H1 (cell line): Measurements from ENCODE around the gene CTNND2.

ENCODE experiments used
- CHD7 ChIP-seq: fragments of 300-600 bp; sonication (generic); IDR thresholded peaks from 2 replicates; pipeline ENCODE4 v1.7.1; 2012; ENCODE audit warnings: low read length, moderate library complexity, mild to moderate bottlenecking, inconsistent platforms; ENCODE audit not compliant: insufficient replicate concordance
- CTCF ChIP-seq, 3 experiments: IDR thresholded peaks; 1 replicate in 2 of 3; 2 replicates in 1 of 3; pipeline versions ENCODE4 v1.5.1 to v1.6.1; 2011; ENCODE audit warnings: low read length in 3 of 3, mild to moderate bottlenecking in 3 of 3, inconsistent platforms in 2 of 3, low read depth in 1 of 3, moderate library complexity in 1 of 3; ENCODE audit not compliant: insufficient read depth in 1 of 3; ENCODE audit errors: control extremely low read depth in 1 of 3
- EP300 ChIP-seq, 2 experiments: IDR thresholded peaks; 1 replicate in 1 of 2; 2 replicates in 1 of 2; pipeline ENCODE4 v1.6.1; 2011 to 2012; ENCODE audit warnings: low read depth in 2 of 2, low read length in 2 of 2, mild to moderate bottlenecking in 2 of 2, borderline replicate concordance in 1 of 2, inconsistent platforms in 1 of 2, moderate library complexity in 1 of 2
- EZH2 ChIP-seq: fragments of 200-600 bp; sonication (generic); IDR thresholded peaks from 2 replicates; pipeline ENCODE4 v1.7.1; 2012; ENCODE audit warnings: low read depth, mild to moderate bottlenecking, moderate library complexity, low read length, inconsistent platforms; ENCODE audit not compliant: severe bottlenecking
- JUND ChIP-seq: IDR thresholded peaks from 2 replicates; pipeline ENCODE4 v1.6.1; 2011; ENCODE audit warnings: mild to moderate bottlenecking, improper control_type of control experiment, low read length
- MAFK ChIP-seq: IDR thresholded peaks from 2 replicates; pipeline ENCODE4 v1.6.1; 2012; ENCODE audit warnings: low read depth, mild to moderate bottlenecking, improper control_type of control experiment, low read length
- POLR2A ChIP-seq, 2 experiments: IDR thresholded peaks; 1 replicate in 1 of 2; 2 replicates in 1 of 2; pipeline ENCODE4 v1.6.1; 2011; ENCODE audit warnings: low read depth in 2 of 2, low read length in 2 of 2, mild to moderate bottlenecking in 2 of 2; ENCODE audit errors: control extremely low read depth in 1 of 2
- POLR2AphosphoS5 ChIP-seq: IDR thresholded peaks from 2 replicates; pipeline ENCODE4 v1.6.1; 2011; ENCODE audit warnings: low read depth, low read length
- SAP30 ChIP-seq: fragments of 300-600 bp; sonication (generic); IDR thresholded peaks from 2 replicates; pipeline ENCODE4 v1.7.1; 2012; ENCODE audit warnings: low read length, moderate library complexity, mild to moderate bottlenecking, inconsistent platforms; ENCODE audit not compliant: insufficient read depth, insufficient replicate concordance
- SRF ChIP-seq: IDR thresholded peaks from 2 replicates; pipeline ENCODE4 v1.6.1; 2011; ENCODE audit warnings: mild to moderate bottlenecking, low read depth, low read length, moderate library complexity
- YY1 ChIP-seq: IDR thresholded peaks from 2 replicates; pipeline ENCODE4 v1.6.1; 2011; ENCODE audit warnings: low read depth, mild to moderate bottlenecking, low read length
- TF ChIP-seq, protein P1 (sequence below): IDR thresholded peaks from 2 replicates; pipeline ENCODE4 v1.6.1; 2012; ENCODE audit warnings: low read length, inconsistent platforms

DNA sequence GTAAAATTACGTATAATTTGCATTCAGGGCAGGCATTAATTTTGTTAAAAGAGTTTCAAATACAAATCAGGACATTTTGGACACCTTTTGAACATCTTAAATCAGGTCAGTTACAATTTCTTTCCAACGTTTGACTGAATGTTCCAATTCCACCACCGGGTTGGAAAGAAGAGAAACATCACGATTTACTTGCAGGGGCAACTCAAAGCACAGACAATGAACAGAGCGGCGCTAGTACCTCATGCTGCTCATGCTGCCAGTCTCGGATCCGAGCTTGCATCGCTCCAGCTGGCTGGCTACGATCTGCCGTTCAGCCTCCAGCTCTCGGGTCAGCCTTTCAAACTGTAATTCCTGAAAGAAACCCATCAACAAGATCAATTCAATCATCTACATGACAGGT, 339.5 kb downstream of the CTNND2 start:
- TF ChIP-seq JUND, result no peak
- TF ChIP-seq SRF, result no peak
- no peak for TF ChIP-seq CTCF (IDR thresholded peaks at IDR 0.05; ENCODE audit: control extremely low read depth in 1 of 3, insufficient read depth in 1 of 3, low read depth in 1 of 3, low read length in 3 of 3)
- no peak for TF ChIP-seq POLR2A (IDR thresholded peaks at IDR 0.05; ENCODE audit: control extremely low read depth in 1 of 2, low read depth in 2 of 2, low read length in 2 of 2)
- TF ChIP-seq YY1, result no peak
- no peak for TF ChIP-seq EZH2
- TF ChIP-seq MAFK, result no peak
- TF ChIP-seq EP300 (IDR thresholded peaks at IDR 0.05; ENCODE audit: borderline replicate concordance in 1 of 2, low read depth in 2 of 2, low read length in 2 of 2), result no peak
- TF ChIP-seq CHD7, result no peak
- no peak for TF ChIP-seq POLR2AphosphoS5
- TF ChIP-seq, protein P1, sequence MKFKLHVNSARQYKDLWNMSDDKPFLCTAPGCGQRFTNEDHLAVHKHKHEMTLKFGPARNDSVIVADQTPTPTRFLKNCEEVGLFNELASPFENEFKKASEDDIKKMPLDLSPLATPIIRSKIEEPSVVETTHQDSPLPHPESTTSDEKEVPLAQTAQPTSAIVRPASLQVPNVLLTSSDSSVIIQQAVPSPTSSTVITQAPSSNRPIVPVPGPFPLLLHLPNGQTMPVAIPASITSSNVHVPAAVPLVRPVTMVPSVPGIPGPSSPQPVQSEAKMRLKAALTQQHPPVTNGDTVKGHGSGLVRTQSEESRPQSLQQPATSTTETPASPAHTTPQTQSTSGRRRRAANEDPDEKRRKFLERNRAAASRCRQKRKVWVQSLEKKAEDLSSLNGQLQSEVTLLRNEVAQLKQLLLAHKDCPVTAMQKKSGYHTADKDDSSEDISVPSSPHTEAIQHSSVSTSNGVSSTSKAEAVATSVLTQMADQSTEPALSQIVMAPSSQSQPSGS, result no peak
- TF ChIP-seq SAP30, result no peak
